Omental fat pad (tissue), 4 donors: ENCODE data around the gene PAPSS1. TPM values are rescaled to one million over a fixed set of nuclear protein-coding genes. Genes with fewer than 3 reads are reported as not detected.

ENCODE experiments used
- ATAC-seq: fragments of 150-250 bp; one replicate; pipeline ENCODE4 v1.9.1; 2016; ENCODE audit warnings: mild to moderate bottlenecking, moderate library complexity; ENCODE audit not compliant: low FRiP score
- DNase-seq: peaks from one replicate; pipeline ENCODE4 v3.0.0-alpha.2; 2019; ENCODE audit warnings: low spot score
- total RNA-seq, 4 donors: library from RNA; depleted of rRNA; stranded (reverse); fragments of >200 nt; gene quantifications; one replicate each; pipeline ENCODE4 v1.1.0, GENCODE V29; 2016
- TF ChIP-seq, protein P1 (sequence below), 3 donors: fragments of 450-650 bp; IDR thresholded peaks; one replicate each; pipeline ENCODE4 v1.5.1; 2016 to 2017; ENCODE audit warnings: antibody characterized with exemption in 3 of 3, mild to moderate bottlenecking in 3 of 3, moderate library complexity in 2 of 3

PAPSS1 gene
- total RNA-seq, 4 donors from 2014 or later: 29.4 to 41.5 (median 37.6) TPM

DNA sequence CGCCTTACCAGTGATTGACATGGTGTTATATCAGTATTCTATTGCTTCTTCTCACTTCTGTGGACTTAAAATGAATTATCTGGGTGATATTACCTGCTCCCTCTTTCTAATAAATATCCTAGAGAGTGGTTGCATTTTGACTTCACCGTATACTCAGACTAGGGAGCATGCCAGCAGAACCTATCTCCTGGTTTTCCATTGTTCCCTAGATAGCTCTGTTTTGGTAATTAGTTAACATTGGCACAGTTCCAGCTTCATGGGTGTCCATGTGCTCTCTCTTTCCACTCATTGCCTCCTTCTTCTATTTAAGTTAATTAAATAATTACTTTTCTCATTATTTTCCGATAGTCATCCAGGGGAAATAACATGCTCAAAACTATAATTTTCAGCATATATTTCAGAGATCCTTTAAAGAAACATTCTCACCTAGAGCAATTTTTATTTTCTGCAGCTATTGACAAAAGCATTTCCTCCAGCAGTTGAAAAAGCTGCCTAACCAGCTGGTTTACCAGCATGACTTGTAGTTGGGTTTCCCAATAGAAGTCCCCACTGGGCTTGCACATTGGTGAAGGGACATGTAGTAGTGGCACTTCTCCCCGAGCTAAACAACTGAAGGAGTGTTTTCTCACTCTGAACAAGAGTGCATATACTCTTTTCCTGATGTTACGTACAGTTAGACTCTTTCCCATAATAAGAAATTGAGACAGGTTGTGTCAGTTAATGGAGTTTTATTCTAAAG lies 27.9 kb upstream of the PAPSS1 start:
- TF ChIP-seq, protein P1, sequence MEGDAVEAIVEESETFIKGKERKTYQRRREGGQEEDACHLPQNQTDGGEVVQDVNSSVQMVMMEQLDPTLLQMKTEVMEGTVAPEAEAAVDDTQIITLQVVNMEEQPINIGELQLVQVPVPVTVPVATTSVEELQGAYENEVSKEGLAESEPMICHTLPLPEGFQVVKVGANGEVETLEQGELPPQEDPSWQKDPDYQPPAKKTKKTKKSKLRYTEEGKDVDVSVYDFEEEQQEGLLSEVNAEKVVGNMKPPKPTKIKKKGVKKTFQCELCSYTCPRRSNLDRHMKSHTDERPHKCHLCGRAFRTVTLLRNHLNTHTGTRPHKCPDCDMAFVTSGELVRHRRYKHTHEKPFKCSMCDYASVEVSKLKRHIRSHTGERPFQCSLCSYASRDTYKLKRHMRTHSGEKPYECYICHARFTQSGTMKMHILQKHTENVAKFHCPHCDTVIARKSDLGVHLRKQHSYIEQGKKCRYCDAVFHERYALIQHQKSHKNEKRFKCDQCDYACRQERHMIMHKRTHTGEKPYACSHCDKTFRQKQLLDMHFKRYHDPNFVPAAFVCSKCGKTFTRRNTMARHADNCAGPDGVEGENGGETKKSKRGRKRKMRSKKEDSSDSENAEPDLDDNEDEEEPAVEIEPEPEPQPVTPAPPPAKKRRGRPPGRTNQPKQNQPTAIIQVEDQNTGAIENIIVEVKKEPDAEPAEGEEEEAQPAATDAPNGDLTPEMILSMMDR (IDR thresholded peaks at IDR 0.05): no peak
- no peak for ATAC-seq
- DNase-seq: no peak

DNA sequence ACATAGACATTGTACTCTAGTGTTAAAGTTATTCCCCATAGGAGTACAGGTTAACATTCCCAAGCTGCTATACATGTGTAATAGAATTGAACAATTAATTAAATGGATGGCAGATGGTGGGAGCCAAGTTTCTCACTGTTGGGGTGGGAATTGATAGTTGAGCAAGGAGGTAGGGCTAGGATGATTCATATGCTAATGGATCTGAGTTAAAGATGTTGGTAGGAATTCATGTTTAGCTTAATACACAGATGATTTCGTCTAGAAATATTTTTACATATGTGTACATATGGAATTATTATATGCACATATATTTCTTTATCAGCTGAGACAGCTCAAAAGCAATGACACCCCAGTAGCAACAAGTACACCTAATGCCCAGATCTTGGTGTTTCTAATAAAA lies 26.1 kb upstream of the PAPSS1 start:
- TF ChIP-seq, protein P1 (IDR thresholded peaks at IDR 0.05): no peak
- ATAC-seq (no peak), DNase-seq (no peak)

DNA sequence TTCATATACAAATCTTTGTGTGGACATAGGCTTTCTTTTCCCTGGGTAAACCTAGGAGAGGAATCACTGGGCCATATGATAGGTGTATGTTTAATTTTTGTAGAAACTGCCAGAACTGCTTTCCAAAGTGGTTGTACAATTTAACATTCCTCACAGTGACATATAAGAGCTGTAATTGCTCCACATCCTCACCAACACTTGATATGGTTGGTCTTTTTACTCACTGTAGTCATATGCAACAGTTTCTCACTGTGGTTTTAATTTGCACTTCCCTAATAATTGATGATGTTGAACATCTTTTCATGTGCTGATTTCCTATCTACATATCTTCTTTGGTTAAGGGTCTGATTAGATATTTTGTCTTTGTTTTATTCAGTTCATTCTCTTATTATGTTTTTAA lies 24.5 kb upstream of the PAPSS1 start:
- ATAC-seq (no peak), DNase-seq (no peak)
- TF ChIP-seq, protein P1 (IDR thresholded peaks at IDR 0.05): no peak

DNA sequence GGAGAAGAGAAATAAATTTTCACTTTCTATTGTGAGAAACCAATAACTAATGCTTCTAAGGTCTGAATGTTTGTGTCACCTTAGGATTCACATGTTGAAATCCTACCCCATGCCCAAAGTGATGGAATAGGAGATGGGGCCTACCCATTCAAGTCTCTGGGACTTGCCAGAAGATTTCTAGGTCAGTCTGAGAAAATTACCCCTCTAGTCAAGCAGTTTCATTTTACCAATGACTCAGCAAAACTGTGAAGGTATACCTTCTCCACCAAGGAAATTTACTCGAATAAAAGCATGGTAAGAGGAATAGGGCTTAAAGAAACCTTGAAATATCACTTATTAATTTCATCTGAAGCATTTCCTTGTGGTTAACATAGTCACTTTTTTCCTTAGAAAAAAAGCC lies 23.5 kb upstream of the PAPSS1 start:
- no peak for DNase-seq
- TF ChIP-seq, protein P1 (IDR thresholded peaks at IDR 0.05): no peak
- no peak for ATAC-seq

DNA sequence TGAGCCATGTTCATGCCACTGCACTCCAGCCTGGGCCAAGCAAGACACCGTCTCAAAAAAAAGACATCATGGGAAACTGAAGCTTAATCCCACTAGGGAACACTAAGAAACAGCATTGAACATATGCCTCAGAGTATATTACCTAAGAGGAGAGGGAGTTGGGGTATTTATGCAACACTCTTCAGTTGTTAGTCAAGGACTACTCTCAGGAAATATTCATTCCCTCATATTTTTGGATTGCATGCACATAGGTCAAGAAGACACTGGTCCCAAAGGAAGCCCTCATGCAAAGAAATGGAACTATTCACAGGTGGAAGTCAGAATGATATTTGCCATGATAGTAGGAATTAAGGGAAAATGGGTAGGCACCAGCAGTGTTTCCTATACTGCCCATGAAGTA lies 22.8 kb upstream of the PAPSS1 start:
- TF ChIP-seq, protein P1 (IDR thresholded peaks at IDR 0.05): no peak
- DNase-seq (no peak), ATAC-seq (no peak)

DNA sequence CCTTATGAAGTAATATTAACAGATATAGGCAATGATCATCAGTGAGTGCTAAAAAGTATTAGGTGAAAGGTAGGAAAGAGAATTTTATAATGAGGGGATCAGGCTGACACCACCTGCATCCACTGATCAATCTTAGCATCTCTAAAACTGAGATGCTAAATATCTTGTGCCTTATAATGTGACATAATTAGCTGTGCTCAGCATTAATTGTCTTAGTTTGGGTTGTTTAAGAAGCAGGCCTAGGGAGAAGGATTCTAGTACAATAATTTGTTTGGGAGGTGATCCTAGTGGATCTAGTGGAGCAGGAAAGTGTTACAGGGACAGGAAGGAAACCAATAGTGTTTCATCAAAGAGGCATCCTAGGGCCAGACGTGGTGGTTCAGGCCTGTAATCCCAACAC lies 22.2 kb upstream of the PAPSS1 start:
- no peak for ATAC-seq
- TF ChIP-seq, protein P1 (IDR thresholded peaks at IDR 0.05): no peak

More for the DNA sequence above, 22.2 kb upstream of the PAPSS1 start:
- DNase-seq: no peak
